KMS-11 (cell line): ENCODE results near the gene ZDHHC8.

Source experiments
- H2AFZ ChIP-seq: fragments of 200-600 bp; sonication (generic); 2 replicates; pipeline ENCODE4 v1.6.1; 2016; ENCODE audit warnings: antibody characterized with exemption, mixed run types, low read depth
- H3K27ac ChIP-seq: fragments of 200-600 bp; sonication (generic); 2 replicates; pipeline ENCODE4 v1.6.1; 2016; ENCODE audit warnings: mild to moderate bottlenecking, mixed run types
- H3K27me3 ChIP-seq: fragments of 200-600 bp; sonication (generic); 2 replicates; pipeline ENCODE4 v1.6.1; 2017; ENCODE audit warnings: mild to moderate bottlenecking, low read depth, mixed run types, moderate library complexity; ENCODE audit not compliant: insufficient read depth
- H3K36me3 ChIP-seq: fragments of 200-600 bp; sonication (generic); 2 replicates; pipeline ENCODE4 v1.6.1; 2017; ENCODE audit warnings: mild to moderate bottlenecking, mixed run types; ENCODE audit not compliant: insufficient read depth
- H3K4me1 ChIP-seq: fragments of 200-600 bp; sonication (generic); 2 replicates; pipeline ENCODE4 v1.6.1; 2016; ENCODE audit warnings: mild to moderate bottlenecking, low read depth, mixed run types; ENCODE audit not compliant: poor library complexity, severe bottlenecking
- H3K4me2 ChIP-seq: fragments of 200-600 bp; sonication (generic); 2 replicates; pipeline ENCODE4 v1.7.0; 2016; ENCODE audit warnings: mild to moderate bottlenecking, mixed run types
- H3K4me3 ChIP-seq: fragments of 200-600 bp; sonication (generic); IDR thresholded peaks from 2 replicates; pipeline ENCODE4 v1.6.1; 2017; ENCODE audit warnings: low read depth, low read length, mixed read lengths; ENCODE audit not compliant: insufficient read depth
- H3K79me2 ChIP-seq: fragments of 200-600 bp; sonication (generic); 2 replicates; pipeline ENCODE4 v1.6.1; 2016; ENCODE audit warnings: low read depth, mixed run types; ENCODE audit not compliant: insufficient read depth
- H3K9ac ChIP-seq: fragments of 200-600 bp; sonication (generic); 2 replicates; pipeline ENCODE4 v1.6.1; 2016; ENCODE audit warnings: mild to moderate bottlenecking, mixed run types
- H4K20me1 ChIP-seq: fragments of 200-600 bp; sonication (generic); 2 replicates; pipeline ENCODE4 v1.6.1; 2016; ENCODE audit warnings: mild to moderate bottlenecking, mixed run types; ENCODE audit not compliant: insufficient read depth
- CTCF ChIP-seq: fragments of 200-600 bp; sonication (generic); conservative IDR thresholded peaks from 2 replicates; pipeline ENCODE4 v1.6.1; 2017; ENCODE audit warnings: low read depth, mild to moderate bottlenecking, antibody characterized with exemption, low read length, moderate library complexity, mixed read lengths

Gene ZDHHC8

DNA sequence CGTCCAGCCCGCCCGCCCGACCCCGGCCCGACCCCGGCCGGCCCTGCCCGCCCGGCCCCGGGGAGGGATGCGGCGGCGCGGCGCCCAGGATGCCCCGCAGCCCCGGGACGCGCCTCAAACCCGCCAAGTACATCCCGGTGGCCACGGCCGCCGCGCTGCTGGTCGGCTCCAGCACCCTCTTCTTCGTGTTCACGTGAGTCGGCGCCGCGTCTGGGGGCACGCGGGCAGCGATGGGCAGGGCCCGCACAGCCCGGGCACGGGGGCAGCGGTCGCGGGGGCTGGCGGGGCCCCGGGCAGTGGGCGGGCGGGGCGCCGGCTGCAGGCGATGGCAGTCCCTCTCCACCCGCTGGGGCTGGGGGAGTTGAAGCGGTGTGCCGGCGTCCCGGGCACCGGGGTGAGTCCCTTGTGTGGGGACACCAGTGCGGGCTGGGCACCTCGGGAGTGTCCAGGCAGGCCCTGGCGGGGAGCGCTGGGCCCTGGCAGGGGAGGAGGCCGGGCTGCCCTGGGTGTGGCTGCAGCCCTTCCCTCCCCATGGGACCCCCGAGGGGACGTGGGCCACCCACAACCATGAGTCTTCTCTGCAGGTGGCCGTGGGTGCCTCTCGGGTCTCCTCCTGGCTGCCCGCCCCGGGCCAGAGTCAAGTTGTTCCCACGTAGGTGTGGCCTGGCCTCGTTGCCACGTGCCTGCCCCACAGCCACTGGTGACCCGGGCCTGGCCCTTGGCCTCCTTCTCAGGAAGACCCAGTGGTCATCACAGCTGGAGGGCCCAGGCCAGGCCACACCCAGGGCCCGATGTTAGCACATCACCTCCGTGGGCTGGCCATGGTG lies 468 bp downstream of the ZDHHC8 start:
- TF ChIP-seq CTCF = no peak
- peaks cover 4% of the 10 kb centered on the region; the same call in 1 of the 2 replicates for H4K20me1 ChIP-seq
- no peak overlapping the region for H3K27ac ChIP-seq
- H2AFZ ChIP-seq = peak overlapping the region; percentile 47
- H3K36me3 ChIP-seq = no peaks in the 10 kb centered on the region
- peak overlapping the region; percentile 30; the same call in 1 of the 2 replicates for H3K9ac ChIP-seq
- H3K4me2 ChIP-seq = peak overlapping the region; percentile 76
- H3K4me3 ChIP-seq = no peak overlapping the region
- H3K27me3 ChIP-seq = no peaks in the 10 kb centered on the region
- H3K4me1 ChIP-seq = peaks cover 17% of the 10 kb centered on the region
- H3K79me2 ChIP-seq = peaks cover 7% of the 10 kb centered on the region; the same call in 1 of the 2 replicates

- Histone ChIP-seq H3K4me2 (peak overlapping the region; percentile 76), H3K4me3 (no peak overlapping the region), H4K20me1 (peaks cover 4% of the 10 kb centered on the region; the same call in 1 of the 2 replicates), H3K9ac (peak overlapping the region; percentile 30; the same call in 1 of the 2 replicates), H3K27me3 (no peaks in the 10 kb centered on the region), H2AFZ (no peak overlapping the region), H3K79me2 (peaks cover 7% of the 10 kb centered on the region; the same call in 1 of the 2 replicates), H3K4me1 (peaks cover 17% of the 10 kb centered on the region), H3K36me3 (no peaks in the 10 kb centered on the region), H3K27ac (no peak overlapping the region)
- no peak for TF ChIP-seq CTCF
These were observed 1.2 kb downstream of the ZDHHC8 start for GRCh38 chr22:20132686-20133246.

DNA sequence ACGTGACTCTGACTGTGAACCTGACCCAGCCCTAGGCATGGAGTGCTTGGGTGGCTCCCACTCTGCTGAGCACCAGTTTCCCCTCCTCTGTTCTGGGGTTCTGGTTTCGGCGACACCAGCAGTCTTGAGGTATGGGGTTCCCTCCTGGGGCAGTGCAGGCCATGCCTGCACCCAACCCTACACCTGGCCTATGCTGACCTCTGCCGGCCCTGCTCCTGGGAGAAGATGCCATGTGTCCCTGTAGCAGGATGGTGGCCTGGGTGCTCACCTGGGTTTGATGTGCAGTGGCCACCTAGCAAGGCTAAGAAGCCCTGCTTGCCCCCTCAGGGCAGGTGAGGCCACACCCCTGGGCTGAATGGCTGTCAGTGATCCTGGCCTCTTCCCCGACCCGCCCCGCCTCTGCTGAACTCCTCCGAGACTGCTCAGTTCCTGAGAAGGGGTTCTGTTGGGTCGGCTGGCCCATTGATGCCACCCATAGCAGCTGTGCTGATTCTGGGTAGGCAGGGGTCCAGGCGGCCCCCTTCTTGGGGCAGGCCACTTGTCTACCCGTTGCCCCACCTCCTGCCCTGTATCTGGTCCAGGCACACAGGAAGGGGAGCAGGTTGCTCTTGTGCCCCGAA lies 2.4 kb downstream of the ZDHHC8 start:
- no peak overlapping the region for H3K4me2 ChIP-seq
- no peaks in the 10 kb centered on the region for H4K20me1 ChIP-seq
- no peak overlapping the region for H3K9ac ChIP-seq
- no peak overlapping the region for H3K27ac ChIP-seq
- H3K36me3 ChIP-seq = no peaks in the 10 kb centered on the region
- H3K79me2 ChIP-seq = peaks cover 7% of the 10 kb centered on the region; the same call in 1 of the 2 replicates
- no peak overlapping the region for H2AFZ ChIP-seq
- H3K4me3 ChIP-seq = no peak overlapping the region
- no peaks in the 10 kb centered on the region for H3K27me3 ChIP-seq
- peaks cover 12% of the 10 kb centered on the region for H3K4me1 ChIP-seq
- TF ChIP-seq CTCF = no peak

DNA sequence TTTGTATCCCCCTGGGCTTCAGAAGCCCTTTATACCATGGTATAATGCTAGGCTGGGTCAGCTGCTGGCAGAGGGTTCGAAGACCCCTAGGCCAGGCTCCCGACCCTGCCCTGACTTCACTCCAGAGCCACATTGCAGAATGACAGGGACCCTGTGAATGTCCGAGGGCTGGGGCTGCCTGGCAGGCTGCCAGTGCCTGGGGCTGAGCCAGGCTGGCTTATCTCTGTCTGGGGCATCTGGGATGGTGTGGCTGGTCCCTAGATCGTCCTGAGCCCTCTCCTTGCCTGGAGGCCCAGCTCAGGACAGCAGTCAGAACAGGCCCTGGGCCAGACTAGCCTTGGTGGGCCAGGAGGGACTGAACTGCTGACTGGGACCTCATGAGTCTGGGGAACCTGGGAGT lies 3.7 kb downstream of the ZDHHC8 start:
- TF ChIP-seq CTCF = no peak
- Histone ChIP-seq H4K20me1 (no peaks in the 10 kb centered on the region), H3K36me3 (no peaks in the 10 kb centered on the region), H3K4me1 (peaks cover 5% of the 10 kb centered on the region), H3K27me3 (no peaks in the 10 kb centered on the region), H3K79me2 (peaks cover 7% of the 10 kb centered on the region; the same call in 1 of the 2 replicates), H3K4me2 (no peak overlapping the region), H3K27ac (no peak overlapping the region), H3K9ac (no peak overlapping the region), H3K4me3 (no peak overlapping the region), H2AFZ (no peak overlapping the region)
